Measurements from ENCODE around the gene CELA2B.
A peak's percentile ranks its signal among the peaks of the same experiment; 100 is the strongest.

CELA2B gene

GRCh38 chr1:15523104-15524020 lies 47.5 kb downstream of the CELA2B start:
- no peak for TF ChIP-seq CTCF (IDR thresholded peaks at IDR 0.05; ENCODE audit: low read depth, low read length)
- peak overlapping the region; percentile 67 to 69 for H3K4me3 ChIP-seq (replicated peaks in 1 of 2; ENCODE audit: low read depth in 2 of 2, low read length in 2 of 2)
- DNase-seq (ENCODE audit: low read depth in 2 of 2): peak in 1 of 2 donors; percentile 50

GRCh38 chr1:15524021-15524282 lies 48.0 kb downstream of the CELA2B start, which contains the start of gene CASP9:
Gene CASP9 (minus strand): TSS chr1:15524215. CDS start chr1:15524200, 15 bp downstream.
- H3K4me3 ChIP-seq (replicated peaks in 1 of 2; ENCODE audit: low read depth in 2 of 2, low read length in 2 of 2): peak within 1 kb of the TSS; percentile 70 to 77
- DNase-seq (ENCODE audit: low read depth in 2 of 2): no peak
- TF ChIP-seq CTCF (IDR thresholded peaks at IDR 0.05; ENCODE audit: low read depth, low read length): no peak

- peak; percentile 99 to 100 for DNase-seq (ENCODE audit: low read depth in 2 of 2)
- peak overlapping the region; percentile 67 to 77 for H3K4me3 ChIP-seq (replicated peaks in 1 of 2; ENCODE audit: low read depth in 2 of 2, low read length in 2 of 2)
- TF ChIP-seq CTCF (IDR thresholded peaks at IDR 0.05; ENCODE audit: low read depth, low read length): no peak
Measured at GRCh38 chr1:15524283-15525049, 48.6 kb downstream of the CELA2B start.

GRCh38 chr1:15525050-15526020 lies 49.4 kb downstream of the CELA2B start:
- no peak for TF ChIP-seq CTCF (IDR thresholded peaks at IDR 0.05; ENCODE audit: low read depth, low read length)
- H3K4me3 ChIP-seq (replicated peaks in 1 of 2; ENCODE audit: low read depth in 2 of 2, low read length in 2 of 2): peak overlapping the region; percentile 70
- peak in 1 of 2 donors; percentile 10 for DNase-seq (ENCODE audit: low read depth in 2 of 2)

GRCh38 chr1:15526021-15526489 lies 50.2 kb downstream of the CELA2B start:
- TF ChIP-seq CTCF (IDR thresholded peaks at IDR 0.05; ENCODE audit: low read depth, low read length): no peak
- DNase-seq (ENCODE audit: low read depth in 2 of 2): no peak
- peak overlapping the region; percentile 80 to 90 for H3K4me3 ChIP-seq (replicated peaks in 1 of 2; ENCODE audit: low read depth in 2 of 2, low read length in 2 of 2)
